GM11168 (cell line): ENCODE results near the gene BCAR1.
"Not testable (repeated sequence)": the region's sequence is repeated elsewhere in the genome, so short reads cannot be mapped to it uniquely, and the experiment has no call there.

Experiments
- in situ Hi-C: fragments of 300-500 bp; cut with MboI; formaldehyde crosslinking; loops from one replicate; pipeline ENCODE4 v1.12.0; 2022; ENCODE audit warnings: low sequenced_read_pairs; ENCODE audit not compliant: unreplicated experiment

The BCAR1 gene

DNA sequence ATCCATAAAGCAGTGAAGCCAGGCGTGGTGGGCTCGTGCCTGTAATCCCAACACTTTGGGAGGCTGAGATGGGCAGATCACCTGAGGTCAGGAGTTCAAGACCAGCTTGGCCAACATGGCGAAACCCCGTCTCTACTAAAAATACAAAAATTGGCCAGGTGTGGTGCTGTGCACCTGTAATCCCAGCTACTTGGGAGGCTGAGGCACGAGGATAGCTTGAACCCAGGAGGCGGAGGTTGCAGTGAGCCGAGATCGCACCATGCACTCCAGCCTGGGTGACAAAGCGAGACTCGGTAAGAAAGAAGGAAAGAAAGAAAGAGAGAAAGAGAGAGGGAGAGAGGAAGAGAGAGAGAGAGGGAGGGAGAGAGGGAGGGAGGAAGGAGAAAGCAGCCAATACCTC is 21.2 kb upstream of the BCAR1 start:
- in situ Hi-C loops, result not testable (repeated sequence)

GRCh38 chr16:75272097-75272551 is 20.7 kb upstream of the BCAR1 start:
- in situ Hi-C loops, result no loop called here

DNA sequence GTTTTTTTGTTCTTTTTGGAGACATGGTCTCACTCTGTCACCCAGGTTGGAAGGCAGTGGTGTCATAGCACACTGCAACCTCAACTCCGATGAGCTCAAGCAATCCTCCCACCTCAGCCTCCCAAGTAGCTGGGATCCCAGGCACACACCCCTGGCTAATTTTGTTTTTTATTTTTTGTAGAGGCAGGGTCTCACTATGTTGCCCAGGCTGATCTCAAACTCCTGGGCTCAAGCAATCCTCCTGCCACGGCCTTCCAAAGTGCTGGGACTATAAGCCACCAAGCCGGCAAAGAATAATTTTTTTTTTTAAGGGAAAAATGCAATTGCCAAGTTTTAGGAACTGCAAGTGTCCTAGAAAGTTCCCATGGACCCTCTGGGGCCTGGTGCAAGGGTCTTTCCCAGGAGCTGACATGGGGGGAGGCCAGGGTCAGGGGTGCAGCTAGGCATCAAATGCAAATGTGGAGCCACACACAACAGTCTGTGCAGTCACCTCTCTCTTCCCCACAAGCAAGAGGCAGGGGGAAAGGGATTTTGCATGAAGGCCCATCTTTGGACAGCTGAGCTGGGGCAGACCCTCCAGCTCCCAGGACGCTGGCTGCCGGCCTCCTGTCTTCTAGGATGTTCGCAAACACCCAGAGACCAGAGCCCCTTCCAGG is 20.1 kb upstream of the BCAR1 start:
- in situ Hi-C loops, result no loop called here

- in situ Hi-C loops, result not testable (repeated sequence)
Measured at GRCh38 chr16:75269358-75269757, 17.9 kb upstream of the BCAR1 start.

GRCh38 chr16:75267631-75268264 is 16.3 kb upstream of the BCAR1 start:
- in situ Hi-C loops, result no loop called here

- in situ Hi-C loops, result no loop called here
Measured at GRCh38 chr16:75266738-75267630, 15.6 kb upstream of the BCAR1 start.

GRCh38 chr16:75265911-75266701 is 14.7 kb upstream of the BCAR1 start:
- in situ Hi-C loops, result no loop called here

GRCh38 chr16:75264999-75265910 is 13.8 kb upstream of the BCAR1 start:
- in situ Hi-C loops, result loop anchor here (5.0 kb wide), 1 partner anchor 57 kb away; no protein-coding TSS in a partner anchor

DNA sequence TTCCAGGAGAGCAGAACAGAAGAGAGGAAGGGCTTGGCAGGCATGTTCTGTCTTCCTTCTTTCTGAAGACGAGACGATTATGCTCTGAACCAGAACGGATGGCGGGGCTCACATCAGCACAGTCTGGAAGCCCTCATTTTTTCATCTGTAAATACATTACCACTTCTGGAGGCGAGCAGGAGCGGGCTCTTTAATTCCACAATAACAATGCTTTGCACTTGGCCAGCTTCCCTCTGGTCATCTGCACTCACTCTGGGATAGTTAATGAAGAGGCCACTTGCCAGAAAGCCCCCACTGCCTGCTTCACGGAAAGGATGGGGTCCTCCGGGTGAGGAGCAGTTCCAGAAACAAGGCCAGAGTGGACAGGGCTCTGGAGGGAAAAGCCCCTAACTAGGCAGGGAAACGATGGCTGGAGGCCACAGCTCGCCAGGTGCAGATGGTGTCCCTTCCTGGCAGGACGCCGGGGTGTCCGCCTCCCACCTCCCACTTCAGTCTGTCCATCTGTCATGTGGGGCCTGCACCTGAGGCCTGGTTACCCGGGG is 13.1 kb upstream of the BCAR1 start:
- in situ Hi-C loops, result loop anchor here (5.0 kb wide), 1 partner anchor 58 kb away; no protein-coding TSS in a partner anchor

DNA sequence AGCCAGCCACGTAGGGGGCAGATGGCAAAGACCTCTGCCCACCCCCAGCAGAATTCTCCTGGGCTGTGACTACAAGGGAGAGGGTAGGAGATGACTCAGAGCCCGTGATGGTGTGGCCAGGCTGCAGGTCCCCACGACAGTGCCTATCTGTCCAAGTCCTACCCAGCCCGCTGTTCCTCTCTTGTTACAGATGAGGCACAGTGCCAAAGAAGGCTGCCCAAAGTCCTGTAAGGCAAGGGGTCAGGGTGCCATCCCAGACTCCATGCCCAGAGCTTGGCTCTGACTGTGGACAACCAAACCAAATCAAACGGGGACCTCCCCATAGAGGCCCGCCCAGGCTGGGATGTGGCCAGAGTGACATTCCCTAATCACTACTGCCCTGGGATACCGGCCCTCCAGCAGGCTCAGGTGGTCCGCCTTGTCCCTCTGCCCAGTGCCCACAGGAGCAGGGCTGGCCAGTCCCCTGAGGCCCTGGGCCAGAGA is 12.6 kb upstream of the BCAR1 start:
- in situ Hi-C loops, result loop anchor here (5.0 kb wide), 1 partner anchor 58 kb away; no protein-coding TSS in a partner anchor

DNA sequence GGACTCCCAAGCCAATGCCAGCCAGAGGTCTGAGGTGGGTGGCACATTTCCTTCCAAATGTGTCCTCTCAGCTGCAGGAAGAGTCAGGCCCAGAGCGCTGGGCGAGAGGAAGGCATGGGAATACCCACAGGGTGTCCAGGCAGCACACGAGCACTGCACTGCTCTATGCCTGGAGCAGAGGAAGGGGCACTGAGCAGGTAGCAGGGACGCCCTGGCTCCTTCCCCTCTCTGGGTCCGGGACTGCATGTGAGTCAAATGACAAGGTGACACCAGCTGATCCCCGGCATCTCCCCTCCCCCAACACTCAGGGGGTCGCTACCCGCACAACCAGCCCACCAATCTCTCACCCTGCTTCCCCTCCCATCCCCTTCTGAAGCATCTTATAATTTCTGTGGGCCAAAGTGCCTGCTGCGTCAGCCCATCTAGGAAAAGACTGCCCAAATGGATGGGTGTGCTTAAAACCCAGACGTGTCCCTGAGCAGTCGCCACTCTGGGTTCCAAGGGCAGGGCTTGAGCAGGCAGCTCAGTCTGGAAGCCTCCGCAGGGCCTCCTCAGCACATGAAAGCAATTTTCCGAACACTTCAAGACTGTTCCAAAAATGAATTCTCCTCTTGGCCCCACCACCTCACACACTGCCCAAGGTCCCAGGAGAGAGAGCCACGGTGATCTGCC is 12.0 kb upstream of the BCAR1 start:
- in situ Hi-C loops, result loop anchor here (5.0 kb wide), 1 partner anchor 59 kb away; no protein-coding TSS in a partner anchor

DNA sequence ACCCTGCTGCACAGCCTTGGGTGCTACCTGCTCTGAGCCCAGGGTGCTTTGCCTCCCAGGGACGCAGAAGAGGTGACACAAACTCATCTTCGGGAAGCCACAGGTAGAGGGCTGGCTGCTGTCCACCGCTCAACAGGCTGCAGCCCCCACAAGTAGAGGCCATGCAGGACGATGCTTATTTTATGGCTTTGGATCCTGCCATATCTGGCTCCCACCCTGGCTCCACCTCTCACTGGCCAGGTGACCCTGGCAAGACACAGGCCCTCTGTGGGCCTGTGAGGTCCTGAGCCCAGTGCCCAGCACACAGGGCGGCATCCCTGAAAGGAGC is 11.3 kb upstream of the BCAR1 start:
- in situ Hi-C loops, result loop anchor here (5.0 kb wide), 1 partner anchor 60 kb away; no protein-coding TSS in a partner anchor

DNA sequence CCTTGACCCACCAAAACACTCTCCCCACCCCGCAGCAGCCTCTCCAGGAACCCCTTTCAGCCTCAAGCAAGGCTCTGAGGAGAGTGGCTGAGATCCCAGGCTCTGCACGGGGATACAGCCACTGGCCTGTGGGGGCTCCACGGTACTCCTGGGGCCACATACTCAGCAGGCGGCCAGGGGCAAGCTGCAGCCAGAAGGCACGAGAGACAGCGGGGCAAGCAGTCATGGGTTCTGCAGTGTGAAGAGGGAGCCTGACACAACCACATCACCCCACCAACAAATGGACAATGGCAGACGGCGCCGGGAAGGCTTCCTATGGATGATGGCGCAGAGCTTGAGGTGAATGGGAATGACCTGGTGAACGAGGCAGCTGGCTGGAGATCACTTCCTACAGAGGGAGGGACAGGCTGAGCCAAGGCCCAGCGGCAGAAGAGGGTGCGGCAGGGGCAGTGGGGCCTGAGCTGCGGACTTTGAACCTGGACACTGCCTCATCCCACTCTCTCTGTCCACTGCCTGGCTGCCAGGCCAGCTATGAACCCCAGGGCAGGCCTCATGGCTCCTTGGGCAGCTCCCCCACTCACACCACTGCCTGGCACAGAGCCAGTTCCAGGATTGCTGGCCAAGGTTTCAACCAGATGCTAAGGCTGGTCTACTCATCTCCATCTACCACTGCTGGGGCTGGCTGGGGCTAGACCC is 10.8 kb upstream of the BCAR1 start:
- in situ Hi-C loops, result loop anchor here (5.0 kb wide), 1 partner anchor 60 kb away; no protein-coding TSS in a partner anchor

- in situ Hi-C loops, result loop anchor here (5.0 kb wide), 1 partner anchor 61 kb away; no protein-coding TSS in a partner anchor
Measured at GRCh38 chr16:75261590-75262078, 10.2 kb upstream of the BCAR1 start.

GRCh38 chr16:75260851-75261589 is 9.6 kb upstream of the BCAR1 start:
- in situ Hi-C loops, result loop anchor here (5.0 kb wide), 1 partner anchor 61 kb away; no protein-coding TSS in a partner anchor

GRCh38 chr16:75258807-75259141 is 7.3 kb upstream of the BCAR1 start:
- in situ Hi-C loops, result no loop called here
